NCI-H2171 treated with DMSO at 0.1 percent for 48 hours (cell line): Measurements from ENCODE around the gene VPS35L.
A peak's percentile ranks its signal among the peaks of the same experiment; 100 is the strongest.
"Not testable (repeated sequence)": the region's sequence is repeated elsewhere in the genome, so short reads cannot be mapped to it uniquely, and the experiment has no call there.

Experiments used
- DNase-seq: peaks from one replicate; lab custom pipeline; 2025; lab: John Stamatoyannopoulos, UW

The VPS35L gene

GRCh38 chr16:19528666-19529065 is 26.8 kb upstream of the VPS35L start:
- no peak for DNase-seq

- no peak for DNase-seq
Measured at GRCh38 chr16:19532601-19533000, 22.9 kb upstream of the VPS35L start.

- no peak for DNase-seq
Measured at GRCh38 chr16:19540241-19540970, 15.1 kb upstream of the VPS35L start.

- peak; percentile 98 for DNase-seq
Measured at GRCh38 chr16:19542138-19542821, 13.2 kb upstream of the VPS35L start.

- not testable (repeated sequence) for DNase-seq
Measured at GRCh38 chr16:19543278-19543996, 12.1 kb upstream of the VPS35L start.

- DNase-seq, result no peak
Measured at GRCh38 chr16:19548144-19548543, 7.4 kb upstream of the VPS35L start.

GRCh38 chr16:19549673-19550072 is 5.8 kb upstream of the VPS35L start:
- no peak for DNase-seq

- peak; percentile 44 for DNase-seq
Measured at GRCh38 chr16:19555938-19556771, 652 bp downstream of the VPS35L start.

GRCh38 chr16:19559242-19559910 is 3.9 kb downstream of the VPS35L start:
- peak; percentile 64 for DNase-seq

GRCh38 chr16:19560078-19560477 is 4.6 kb downstream of the VPS35L start:
- DNase-seq, result no peak

- DNase-seq, result no peak
Measured at GRCh38 chr16:19563377-19563776, 7.9 kb downstream of the VPS35L start.

GRCh38 chr16:19566362-19566761 is 10.9 kb downstream of the VPS35L start:
- no peak for DNase-seq

GRCh38 chr16:19567560-19567959 is 12.1 kb downstream of the VPS35L start:
- DNase-seq, result no peak

- no peak for DNase-seq
Measured at GRCh38 chr16:19573997-19574396, 18.5 kb downstream of the VPS35L start.

- no peak for DNase-seq
Measured at GRCh38 chr16:19574615-19575014, 19.1 kb downstream of the VPS35L start.

- no peak for DNase-seq
Measured at GRCh38 chr16:19578378-19578971, 23.0 kb downstream of the VPS35L start.

- DNase-seq, result no peak
Measured at GRCh38 chr16:19582050-19582831, 26.7 kb downstream of the VPS35L start.

GRCh38 chr16:19583665-19584300 is 28.3 kb downstream of the VPS35L start:
- DNase-seq, result peak; percentile 37

- peak; percentile 87 for DNase-seq
Measured at GRCh38 chr16:19588661-19589060, 33.2 kb downstream of the VPS35L start.

- DNase-seq, result no peak
Measured at GRCh38 chr16:19589106-19589505, 33.6 kb downstream of the VPS35L start.
